ENCODE measurements around the gene RAB14.
"Not testable (repeated sequence)": the region's sequence is repeated elsewhere in the genome, so short reads cannot be mapped to it uniquely, and the experiment has no call there.

The RAB14 gene

DNA sequence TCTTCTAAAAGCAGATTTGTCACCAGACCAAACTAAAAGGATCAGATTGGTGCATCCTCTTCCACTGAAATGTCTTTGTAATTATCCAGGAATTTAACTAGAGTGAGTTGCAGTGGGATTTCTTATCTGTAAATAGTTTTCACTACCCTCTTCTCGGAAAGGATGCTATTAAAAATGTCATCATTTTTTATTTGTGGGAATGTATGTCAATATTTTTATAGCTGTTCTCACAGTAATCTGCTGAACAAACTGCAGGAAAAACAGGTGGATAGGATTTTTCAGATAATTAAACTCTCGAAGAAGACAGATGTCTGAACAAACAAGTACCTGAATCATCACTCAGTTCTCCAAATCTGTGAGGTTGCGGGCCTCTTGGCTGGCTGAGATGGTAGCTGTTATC, 62.7 kb downstream of the RAB14 start:
- no peak for DNase-seq (ENCODE audit: low read depth in 2 of 2)
- H3K4me3 ChIP-seq (replicated peaks in 1 of 2; ENCODE audit: low read depth in 2 of 2, low read length in 2 of 2) = no peak overlapping the region
- TF ChIP-seq, protein P1, sequence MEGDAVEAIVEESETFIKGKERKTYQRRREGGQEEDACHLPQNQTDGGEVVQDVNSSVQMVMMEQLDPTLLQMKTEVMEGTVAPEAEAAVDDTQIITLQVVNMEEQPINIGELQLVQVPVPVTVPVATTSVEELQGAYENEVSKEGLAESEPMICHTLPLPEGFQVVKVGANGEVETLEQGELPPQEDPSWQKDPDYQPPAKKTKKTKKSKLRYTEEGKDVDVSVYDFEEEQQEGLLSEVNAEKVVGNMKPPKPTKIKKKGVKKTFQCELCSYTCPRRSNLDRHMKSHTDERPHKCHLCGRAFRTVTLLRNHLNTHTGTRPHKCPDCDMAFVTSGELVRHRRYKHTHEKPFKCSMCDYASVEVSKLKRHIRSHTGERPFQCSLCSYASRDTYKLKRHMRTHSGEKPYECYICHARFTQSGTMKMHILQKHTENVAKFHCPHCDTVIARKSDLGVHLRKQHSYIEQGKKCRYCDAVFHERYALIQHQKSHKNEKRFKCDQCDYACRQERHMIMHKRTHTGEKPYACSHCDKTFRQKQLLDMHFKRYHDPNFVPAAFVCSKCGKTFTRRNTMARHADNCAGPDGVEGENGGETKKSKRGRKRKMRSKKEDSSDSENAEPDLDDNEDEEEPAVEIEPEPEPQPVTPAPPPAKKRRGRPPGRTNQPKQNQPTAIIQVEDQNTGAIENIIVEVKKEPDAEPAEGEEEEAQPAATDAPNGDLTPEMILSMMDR (IDR thresholded peaks at IDR 0.05; ENCODE audit: low read depth, low read length) = no peak

DNA sequence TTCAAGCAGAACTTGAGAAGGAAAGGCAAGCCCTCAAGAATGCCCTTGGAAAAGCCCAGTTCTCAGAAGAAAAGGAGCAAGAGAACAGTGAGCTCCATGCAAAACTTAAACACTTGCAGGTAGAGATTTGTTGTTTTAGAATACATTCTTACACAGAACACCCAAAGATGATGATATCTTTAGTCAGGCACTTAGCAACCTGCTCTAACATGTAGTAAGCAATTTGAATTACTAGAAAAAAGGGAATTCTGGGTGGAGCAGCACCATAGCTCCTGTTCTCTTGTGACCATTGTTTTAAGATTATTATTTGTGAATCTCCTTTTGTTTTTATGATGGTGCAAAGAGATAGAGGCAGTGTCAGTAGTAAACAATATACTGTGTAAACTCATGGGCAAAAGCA, 63.1 kb downstream of the RAB14 start:
- TF ChIP-seq, protein P1 (IDR thresholded peaks at IDR 0.05; ENCODE audit: low read depth, low read length) = no peak
- H3K4me3 ChIP-seq (replicated peaks in 1 of 2; ENCODE audit: low read depth in 2 of 2, low read length in 2 of 2) = no peak overlapping the region
- DNase-seq (ENCODE audit: low read depth in 2 of 2) = no peak

DNA sequence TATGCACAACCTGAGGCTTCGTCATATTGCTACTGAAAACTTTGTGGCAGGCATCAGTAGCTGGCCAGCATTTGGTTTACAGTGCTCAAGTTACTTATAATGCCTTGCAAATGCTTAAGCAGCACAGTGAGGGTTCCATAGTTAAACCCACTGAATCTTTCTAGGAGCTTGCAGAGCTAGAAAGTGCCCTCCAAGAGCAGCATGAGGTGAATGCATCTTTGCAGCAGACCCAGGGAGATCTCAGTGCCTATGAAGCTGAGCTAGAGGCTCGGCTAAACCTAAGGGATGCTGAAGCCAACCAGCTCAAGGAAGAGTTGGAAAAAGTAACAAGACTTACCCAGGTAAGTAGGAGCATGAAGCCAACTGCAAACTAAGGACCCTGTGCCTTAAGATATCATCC, 66.0 kb downstream of the RAB14 start:
- H3K4me3 ChIP-seq (replicated peaks in 1 of 2; ENCODE audit: low read depth in 2 of 2, low read length in 2 of 2) = no peak overlapping the region
- DNase-seq (ENCODE audit: low read depth in 2 of 2) = no peak
- TF ChIP-seq, protein P1 (IDR thresholded peaks at IDR 0.05; ENCODE audit: low read depth, low read length) = no peak

DNA sequence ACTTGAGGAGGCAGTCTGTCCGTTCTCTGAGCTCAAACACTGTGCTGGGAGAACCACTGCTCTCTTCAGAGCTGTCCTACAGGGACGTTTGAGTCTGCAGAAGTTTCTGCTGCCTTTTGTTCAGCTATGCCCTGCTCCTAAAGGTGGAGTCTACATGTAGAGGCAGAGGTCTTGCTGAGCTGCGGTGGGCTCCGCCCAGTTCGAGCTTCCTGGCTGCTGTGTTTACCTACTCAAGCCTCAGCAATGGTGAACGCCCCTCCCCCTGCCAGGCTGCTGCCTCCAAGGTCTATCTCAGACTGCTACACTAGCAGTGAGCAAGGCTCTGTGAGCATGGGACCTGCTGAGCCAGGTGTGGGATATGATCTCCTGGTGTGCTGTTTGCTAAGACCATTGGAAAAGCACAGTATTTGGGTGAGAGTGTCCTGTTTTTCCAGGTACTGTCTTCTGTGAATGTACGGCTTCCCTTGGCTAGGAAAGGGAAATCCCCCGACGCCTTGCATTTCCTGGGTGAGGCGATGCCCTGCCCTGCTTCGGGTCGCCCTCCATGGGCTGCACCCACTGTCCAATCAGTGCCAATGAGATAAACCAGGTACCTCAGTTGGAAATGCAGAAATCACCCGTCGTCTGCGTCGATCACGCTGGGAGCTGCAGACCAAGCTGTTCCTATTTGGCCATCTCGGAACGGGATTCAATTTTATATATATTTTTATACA, 68.4 kb downstream of the RAB14 start:
- TF ChIP-seq, protein P1 (IDR thresholded peaks at IDR 0.05; ENCODE audit: low read depth, low read length) = no peak
- no peak overlapping the region for H3K4me3 ChIP-seq (replicated peaks in 1 of 2; ENCODE audit: low read depth in 2 of 2, low read length in 2 of 2)
- DNase-seq (ENCODE audit: low read depth in 2 of 2) = no peak

DNA sequence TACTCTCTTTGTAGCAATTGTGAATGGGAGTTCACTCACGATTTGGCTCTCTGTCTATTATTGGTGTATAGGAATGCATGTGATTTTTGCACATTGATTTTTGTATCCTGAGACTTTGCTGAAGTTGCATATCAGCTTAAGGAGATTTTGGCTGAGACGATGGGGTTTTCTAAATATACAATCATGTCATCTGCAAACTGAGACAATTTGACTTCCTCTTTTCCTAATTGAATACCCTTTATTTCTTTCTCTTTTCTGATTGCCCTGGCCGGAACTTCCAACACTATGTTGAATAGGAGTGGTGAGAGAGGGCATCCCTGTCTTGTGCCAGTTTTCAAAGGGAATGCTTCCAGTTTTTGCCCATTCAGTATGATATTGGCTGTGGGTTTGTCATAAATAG, 72.3 kb downstream of the RAB14 start:
- not testable (repeated sequence) for DNase-seq (ENCODE audit: low read depth in 2 of 2); H3K4me3 ChIP-seq (replicated peaks in 1 of 2; ENCODE audit: low read depth in 2 of 2, low read length in 2 of 2)

Data from cardiac fibroblast (primary cell).